ENCODE results near the gene EPRS1.
"Not testable (repeated sequence)": the region's sequence is repeated elsewhere in the genome, so short reads cannot be mapped to it uniquely, and the experiment has no call there.

Gene EPRS1

GRCh38 chr1:220040028-220040596, 6.2 kb downstream of the EPRS1 start:
- no peak for DNase-seq (ENCODE audit: low read depth in 2 of 2, low spot score in 1 of 2)

GRCh38 chr1:220038640-220039039, 7.7 kb downstream of the EPRS1 start:
- DNase-seq (ENCODE audit: low read depth in 2 of 2, low spot score in 1 of 2), result no peak

- not testable (repeated sequence) for DNase-seq (ENCODE audit: low read depth in 2 of 2, low spot score in 1 of 2)
Measured at GRCh38 chr1:220037810-220038209, 8.5 kb downstream of the EPRS1 start.

- no peak for DNase-seq (ENCODE audit: low read depth in 2 of 2, low spot score in 1 of 2)
Measured at GRCh38 chr1:220032911-220033310, 13.4 kb downstream of the EPRS1 start.

- DNase-seq (ENCODE audit: low read depth in 2 of 2, low spot score in 1 of 2), result no peak
Measured at GRCh38 chr1:220031287-220031686, 15.0 kb downstream of the EPRS1 start.

DNA sequence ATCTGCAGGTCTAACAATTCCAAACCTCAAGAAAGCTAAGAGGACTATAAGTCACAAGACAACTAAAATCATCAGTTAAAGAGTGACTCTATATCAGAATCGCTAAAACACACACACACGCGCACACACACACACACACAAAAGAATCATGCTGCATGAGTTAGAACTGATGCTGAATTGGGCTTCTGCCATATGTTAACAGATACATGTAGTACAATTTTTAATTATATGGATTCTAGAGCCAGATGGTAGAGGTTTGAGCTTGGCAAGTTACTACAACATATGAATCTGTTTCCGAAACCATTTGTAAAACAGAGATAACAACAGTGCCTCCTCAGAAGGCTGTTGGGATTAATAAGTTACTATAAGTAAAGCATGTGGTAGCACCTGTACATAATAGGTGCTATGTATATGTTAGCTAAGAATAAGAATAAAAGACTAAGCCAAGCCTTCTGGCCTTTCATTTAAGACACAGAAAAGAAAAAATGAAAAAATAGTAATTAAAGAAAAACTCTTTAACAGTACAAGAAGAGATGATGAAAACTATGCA, 17.9 kb downstream of the EPRS1 start:
- DNase-seq (ENCODE audit: low read depth in 2 of 2, low spot score in 1 of 2), result no peak

- DNase-seq (ENCODE audit: low read depth in 2 of 2, low spot score in 1 of 2), result no peak
Measured at GRCh38 chr1:220019071-220019470, 27.2 kb downstream of the EPRS1 start.

DNA sequence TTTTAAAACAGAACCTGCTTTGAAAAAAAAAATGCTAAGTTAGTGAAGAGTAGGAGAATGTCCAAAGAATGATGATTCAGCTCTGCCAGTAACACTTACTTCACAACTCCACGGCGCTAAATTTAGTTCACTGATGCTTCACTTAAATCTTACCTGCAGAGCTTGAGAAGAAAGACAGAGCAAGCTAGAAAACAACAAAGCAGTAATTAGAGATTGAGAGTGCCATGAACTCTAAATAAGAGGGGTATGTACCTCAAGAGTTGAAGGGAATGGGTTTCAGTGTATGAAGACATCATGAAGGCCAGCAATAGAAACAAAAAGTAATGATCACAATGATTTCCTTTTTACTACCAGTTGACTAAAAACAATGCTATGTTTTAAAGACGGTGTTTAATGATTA, 32.8 kb downstream of the EPRS1 start:
- no peak for DNase-seq (ENCODE audit: low read depth in 2 of 2, low spot score in 1 of 2)

DNA sequence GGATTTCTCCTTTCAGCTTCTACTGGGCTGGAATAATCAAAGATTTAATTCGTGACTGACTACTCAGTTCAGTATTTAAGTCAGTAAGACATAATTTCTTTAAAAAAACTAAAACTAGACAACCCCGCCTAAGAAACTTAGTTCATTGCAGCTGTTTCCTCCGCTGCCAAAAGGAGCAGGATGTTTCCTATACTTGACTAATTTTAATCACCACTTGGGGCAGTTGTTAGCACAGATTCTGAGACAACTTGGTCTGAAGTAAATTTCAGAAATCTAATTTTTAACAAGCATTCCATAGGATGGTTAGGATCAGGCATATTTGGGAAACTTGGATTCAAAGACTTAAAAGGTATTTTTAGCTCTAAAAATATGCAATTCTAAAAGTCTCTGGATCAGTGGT, 34.0 kb downstream of the EPRS1 start:
- no peak for DNase-seq (ENCODE audit: low read depth in 2 of 2, low spot score in 1 of 2)

DNA sequence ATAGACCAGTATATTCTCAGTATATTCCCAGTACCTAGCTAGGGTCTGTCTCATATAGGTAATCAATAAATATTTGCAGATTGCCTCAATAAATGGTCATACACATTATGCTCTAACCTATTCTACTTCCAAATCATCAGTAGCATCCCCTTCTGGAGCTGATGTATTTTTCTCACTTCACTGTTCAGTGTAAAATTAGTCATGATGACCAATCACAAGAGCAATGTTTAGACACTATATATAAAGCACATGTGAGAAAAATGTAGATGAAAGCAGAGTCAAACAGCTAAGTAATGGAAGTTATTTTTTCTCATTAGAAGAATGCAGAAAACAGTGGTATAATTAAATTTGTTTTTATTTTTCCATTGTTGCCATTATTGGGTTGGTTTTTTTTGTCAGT, 34.7 kb downstream of the EPRS1 start:
- DNase-seq (ENCODE audit: low read depth in 2 of 2, low spot score in 1 of 2), result no peak

DNA sequence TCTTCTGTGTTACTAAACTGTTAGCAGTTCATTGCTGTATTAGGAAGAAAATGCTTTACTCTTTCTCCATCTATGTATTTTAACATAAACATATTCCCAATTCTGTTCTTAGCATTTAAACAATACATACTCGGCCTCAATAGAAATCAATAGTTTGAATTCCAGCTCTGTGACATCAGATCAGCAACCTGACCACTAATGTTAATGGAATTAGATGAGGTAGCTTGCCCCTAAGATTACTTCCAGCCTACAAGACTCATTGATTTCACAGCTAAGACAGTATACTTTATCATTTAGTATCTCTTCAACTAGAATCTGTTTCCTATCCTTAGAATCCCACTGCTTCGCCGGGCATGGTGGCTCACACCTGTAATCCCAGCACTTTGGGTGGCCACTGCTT, 38.9 kb downstream of the EPRS1 start:
- DNase-seq (ENCODE audit: low read depth in 2 of 2, low spot score in 1 of 2), result no peak

- no peak for DNase-seq (ENCODE audit: low read depth in 2 of 2, low spot score in 1 of 2)
Measured at GRCh38 chr1:220005489-220005888, 40.8 kb downstream of the EPRS1 start.

DNA sequence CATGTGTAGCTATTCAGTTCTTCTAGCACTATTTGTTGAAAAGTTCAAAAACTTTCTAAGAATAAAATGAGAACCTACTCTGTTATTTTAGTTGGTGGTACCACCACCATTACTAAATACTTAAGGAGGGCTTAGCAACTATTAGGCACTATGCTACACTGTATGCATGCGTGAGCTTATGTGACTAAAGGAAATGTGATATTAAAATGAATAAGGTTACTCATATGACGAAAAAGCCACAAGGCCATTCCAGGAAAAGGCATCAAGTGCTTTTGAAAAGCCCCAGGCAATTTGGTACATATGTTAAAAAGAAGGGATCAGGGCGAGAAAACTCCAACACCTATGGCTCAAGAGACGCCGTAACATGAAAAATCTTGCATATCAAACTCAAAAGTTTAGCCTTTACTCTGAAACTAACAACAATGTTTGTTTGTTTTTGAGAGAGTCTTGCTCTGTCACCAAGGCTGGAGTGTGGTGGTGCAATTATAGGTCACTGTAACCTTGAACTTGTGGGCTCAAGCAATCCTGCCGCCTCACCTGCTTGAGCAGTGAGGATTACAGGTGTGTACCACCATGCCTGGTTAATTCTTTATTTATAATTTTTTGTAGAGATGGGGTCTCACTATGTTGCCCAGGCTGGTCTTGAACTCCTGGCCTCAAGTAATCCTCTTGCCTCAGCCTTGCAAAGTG, 42.5 kb downstream of the EPRS1 start:
- no peak for DNase-seq (ENCODE audit: low read depth in 2 of 2, low spot score in 1 of 2)

DNA sequence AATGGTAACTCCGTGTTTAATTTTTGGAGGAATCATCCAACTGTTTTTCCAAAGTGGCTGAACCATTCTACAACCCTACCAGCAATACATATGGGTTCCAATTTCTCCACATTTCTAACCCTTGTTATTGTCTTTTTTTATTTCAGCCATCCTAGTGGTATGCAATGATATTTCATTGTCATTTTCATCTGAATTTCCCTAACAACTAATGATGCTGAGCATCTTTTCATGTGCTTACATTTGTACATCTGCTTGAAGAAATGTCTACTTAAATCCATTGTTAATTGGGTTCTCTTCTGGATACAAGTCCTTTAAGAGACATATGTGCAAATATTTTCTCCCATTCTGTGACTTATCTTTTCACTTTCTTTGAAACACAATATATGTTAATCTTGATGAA, 43.3 kb downstream of the EPRS1 start:
- DNase-seq (ENCODE audit: low read depth in 2 of 2, low spot score in 1 of 2), result no peak

GRCh38 chr1:220001095-220001501, 45.2 kb downstream of the EPRS1 start:
- no peak for DNase-seq (ENCODE audit: low read depth in 2 of 2, low spot score in 1 of 2)

- no peak for DNase-seq (ENCODE audit: low read depth in 2 of 2, low spot score in 1 of 2)
Measured at GRCh38 chr1:219999821-220000220, 46.5 kb downstream of the EPRS1 start.

Measured in stimulated activated CD8-positive, alpha-beta memory T cell treated with anti-CD3 and anti-CD28 coated beads, Interleukin-4, amount 100 ng/mL, for 1 hour (primary cell).